Activated naive CD4-positive, alpha-beta T cell treated with Interleukin-2 at 50 U/mL for 16 hours (primary cell): ENCODE measurements around the gene SOX6.
"Not testable (repeated sequence)": the region's sequence is repeated elsewhere in the genome, so short reads cannot be mapped to it uniquely, and the experiment has no call there.

Experiments used
- DNase-seq: peaks from one replicate; pipeline ENCODE4 v3.0.0-alpha.2; 2020

The SOX6 gene

GRCh38 chr11:15943418-15944197 lies 412.7 kb downstream of the SOX6 start:
- DNase-seq: no peak

GRCh38 chr11:15942936-15943335 lies 413.4 kb downstream of the SOX6 start:
- no peak for DNase-seq

- no peak for DNase-seq
These were observed 414.2 kb downstream of the SOX6 start for GRCh38 chr11:15942126-15942525.

- no peak for DNase-seq
These were observed 415.1 kb downstream of the SOX6 start for GRCh38 chr11:15941206-15941770.

- no peak for DNase-seq
These were observed 415.7 kb downstream of the SOX6 start for GRCh38 chr11:15940462-15941205.

- no peak for DNase-seq
These were observed 417.4 kb downstream of the SOX6 start for GRCh38 chr11:15938983-15939382.

- DNase-seq: no peak
These were observed 418.2 kb downstream of the SOX6 start for GRCh38 chr11:15938121-15938611.

- DNase-seq: no peak
These were observed 418.7 kb downstream of the SOX6 start for GRCh38 chr11:15937601-15938120.

- no peak for DNase-seq
These were observed 420.3 kb downstream of the SOX6 start for GRCh38 chr11:15936011-15936410.

GRCh38 chr11:15935373-15935772 lies 421.0 kb downstream of the SOX6 start:
- DNase-seq: no peak

- no peak for DNase-seq
These were observed 422.3 kb downstream of the SOX6 start for GRCh38 chr11:15933886-15934625.

- DNase-seq: no peak
These were observed 423.9 kb downstream of the SOX6 start for GRCh38 chr11:15932417-15932816.

- no peak for DNase-seq
These were observed 424.8 kb downstream of the SOX6 start for GRCh38 chr11:15931497-15931896.

- DNase-seq: no peak
These were observed 425.8 kb downstream of the SOX6 start for GRCh38 chr11:15930442-15931025.

- DNase-seq: no peak
These were observed 426.9 kb downstream of the SOX6 start for GRCh38 chr11:15929371-15929901.

- DNase-seq: no peak
These were observed 428.5 kb downstream of the SOX6 start for GRCh38 chr11:15927864-15928217.

GRCh38 chr11:15927196-15927863 lies 429.0 kb downstream of the SOX6 start:
- no peak for DNase-seq

GRCh38 chr11:15926071-15926470 lies 430.3 kb downstream of the SOX6 start:
- DNase-seq: no peak

GRCh38 chr11:15923183-15923582 lies 433.2 kb downstream of the SOX6 start:
- DNase-seq: no peak

GRCh38 chr11:15922745-15923144 lies 433.6 kb downstream of the SOX6 start:
- not testable (repeated sequence) for DNase-seq

- no peak for DNase-seq
These were observed 435.3 kb downstream of the SOX6 start for GRCh38 chr11:15920856-15921629.
